H1 (cell line): ENCODE measurements around the gene UBE2F. TPM values are rescaled to one million over a fixed set of nuclear protein-coding genes. Genes with fewer than 3 reads are reported as not detected.
"Not testable (repeated sequence)": the region's sequence is repeated elsewhere in the genome, so short reads cannot be mapped to it uniquely, and the experiment has no call there.

Experiments
- CTCF ChIA-PET: fragments of 300-600 bp; sonication (Branson Sonifier 250); formaldehyde crosslinking; loops from one replicate; lab custom pipeline; 2021; ENCODE audit not compliant: partially characterized antibody; lab: Charles Lee
- POLR2A ChIA-PET: fragments of 300-600 bp; sonication (Branson Sonifier 250); formaldehyde crosslinking; loops from one replicate; lab custom pipeline; 2021; ENCODE audit warnings: inconsistent platforms; ENCODE audit not compliant: partially characterized antibody; lab: Charles Lee
- DNase-seq, 2 experiments: peaks; one replicate each; pipeline versions ENCODE4 v3.0.0 to v3.0.0-alpha.2; 2010 to 2022; ENCODE audit warnings: low spot score in 2 of 2, low read depth in 1 of 2, mixed read lengths in 1 of 2
- FAIRE-seq: peaks from 2 replicates; lab custom pipeline; 2011; peaks lifted over from hg19 to GRCh38; lab: Jason Lieb, UNC
- H2AFZ ChIP-seq: 2 replicates; pipeline ENCODE4 v1.8.1; 2012; ENCODE audit warnings: low read length, inconsistent platforms
- H2AK5ac ChIP-seq: 2 replicates; pipeline ENCODE4 v1.6.1; 2013; ENCODE audit warnings: low read depth, low read length
- H2BK120ac ChIP-seq: replicated peaks from 2 replicates; pipeline ENCODE3; 2013; ENCODE audit warnings: low read depth, low read length, inconsistent platforms
- H2BK12ac ChIP-seq: 2 replicates; pipeline ENCODE4 v1.6.1; 2013; ENCODE audit warnings: low read depth, low read length
- H2BK15ac ChIP-seq: 2 replicates; pipeline ENCODE4 v1.6.1; 2013; ENCODE audit warnings: low read length
- H2BK20ac ChIP-seq: 2 replicates; pipeline ENCODE4 v1.6.1; 2013; ENCODE audit warnings: low read length
- H2BK5ac ChIP-seq: 2 replicates; pipeline ENCODE4 v1.6.1; 2013; ENCODE audit warnings: low read depth, low read length
- H3K14ac ChIP-seq: 2 replicates; pipeline ENCODE4 v1.6.1; 2013; ENCODE audit warnings: inconsistent platforms; ENCODE audit not compliant: insufficient read length
- H3K18ac ChIP-seq: 2 replicates; pipeline ENCODE4 v1.6.1; 2013; ENCODE audit warnings: low read length; ENCODE audit errors: extremely low read depth
- H3K23ac ChIP-seq: 2 replicates; pipeline ENCODE4 v1.6.1; 2013; ENCODE audit warnings: inconsistent platforms; ENCODE audit not compliant: insufficient read length
- H3K23me2 ChIP-seq: 2 replicates; pipeline ENCODE4 v1.6.1; 2013; ENCODE audit warnings: low read depth, low read length
- H3K27ac ChIP-seq: 2 replicates; pipeline ENCODE4 v1.6.1; 2011; ENCODE audit warnings: low read depth, low read length, inconsistent platforms
- H3K27me3 ChIP-seq, 4 experiments: replicated peaks in 1 of 4; 1 replicate in 1 of 4; 2 replicates in 3 of 4; pipeline versions ENCODE4 v1.6.1 to v1.8.1; 2011 to 2013; ENCODE audit warnings: low read length in 3 of 4, mild to moderate bottlenecking in 3 of 4, inconsistent platforms in 2 of 4, mixed read lengths in 2 of 4, moderate library complexity in 1 of 4; ENCODE audit not compliant: control insufficient read depth in 3 of 4, insufficient read depth in 3 of 4; ENCODE audit errors: extremely low read depth in 1 of 4
- H3K36me3 ChIP-seq, 4 experiments: 2 replicates each; pipeline versions ENCODE4 v1.6.1 to v1.8.1; 2011 to 2013; ENCODE audit warnings: mild to moderate bottlenecking in 4 of 4, low read length in 3 of 4, moderate library complexity in 2 of 4, control low read depth in 1 of 4, inconsistent platforms in 1 of 4; ENCODE audit not compliant: insufficient read depth in 4 of 4, control insufficient read depth in 2 of 4
- H3K4ac ChIP-seq: replicated peaks from 2 replicates; pipeline ENCODE3; 2013; ENCODE audit warnings: low read length, low read depth, mixed read lengths, inconsistent platforms; ENCODE audit not compliant: insufficient read length
- H3K4me1 ChIP-seq, 4 experiments: replicated peaks in 1 of 4; 1 replicate in 1 of 4; 2 replicates in 3 of 4; pipeline versions ENCODE4 v1.6.1 to v1.8.1; 2011 to 2013; ENCODE audit warnings: low read length in 3 of 4, inconsistent platforms in 2 of 4, mixed read lengths in 1 of 4; ENCODE audit not compliant: insufficient read depth in 4 of 4, control insufficient read depth in 3 of 4
- H3K4me2 ChIP-seq, 2 experiments: 2 replicates each; pipeline versions ENCODE4 v1.6.1 to v1.8.1; 2011 to 2013; ENCODE audit warnings: low read depth in 2 of 2, low read length in 2 of 2, control low read depth in 1 of 2, inconsistent platforms in 1 of 2, mild to moderate bottlenecking in 1 of 2; ENCODE audit not compliant: insufficient read depth in 1 of 2
- H3K4me3 ChIP-seq, 4 experiments: fragments of 200-600, 300-600 bp in 1 of 4; sonication (generic), shearing (Covaris generic), sonication (Bioruptor Twin) in 1 of 4; 2 replicates each; pipeline versions ENCODE4 v1.5.1 to v1.8.1; 2011 to 2016; ENCODE audit warnings: low read length in 4 of 4, low read depth in 3 of 4, control low read depth in 2 of 4, inconsistent platforms in 2 of 4, mild to moderate bottlenecking in 2 of 4, mixed read lengths in 1 of 4, moderate library complexity in 1 of 4; ENCODE audit not compliant: insufficient read depth in 2 of 4; ENCODE audit errors: extremely low read depth in 1 of 4
- H3K56ac ChIP-seq: replicated peaks from 2 replicates; pipeline ENCODE3; 2013; ENCODE audit warnings: low read depth, mild to moderate bottlenecking, mixed read lengths, low read length, inconsistent platforms; ENCODE audit not compliant: insufficient read length
- H3K79me1 ChIP-seq: 2 replicates; pipeline ENCODE4 v1.6.1; 2013; ENCODE audit warnings: low read depth, low read length, control low read depth
- H3K79me2 ChIP-seq, 2 experiments: 2 replicates each; pipeline versions ENCODE4 v1.6.1 to v1.8.1; 2012 to 2013; ENCODE audit warnings: low read length in 2 of 2, mild to moderate bottlenecking in 2 of 2, inconsistent platforms in 1 of 2; ENCODE audit not compliant: insufficient read depth in 2 of 2, control insufficient read depth in 1 of 2
- H3K9ac ChIP-seq, 4 experiments: replicated peaks in 1 of 4; 1 replicate in 1 of 4; 2 replicates in 3 of 4; pipeline versions ENCODE4 v1.6.1 to v1.8.1; 2011 to 2013; ENCODE audit warnings: low read depth in 3 of 4, low read length in 3 of 4, control low read depth in 2 of 4, mild to moderate bottlenecking in 2 of 4, moderate library complexity in 2 of 4, inconsistent platforms in 1 of 4; ENCODE audit errors: extremely low read depth in 1 of 4
- H3K9me3 ChIP-seq, 2 experiments: 2 replicates each; pipeline versions ENCODE4 v1.6.1 to v1.8.1; 2012 to 2013; ENCODE audit warnings: mild to moderate bottlenecking in 2 of 2, moderate library complexity in 2 of 2, control low read depth in 1 of 2, inconsistent platforms in 1 of 2, low read depth in 1 of 2, low read length in 1 of 2, mixed read lengths in 1 of 2; ENCODE audit not compliant: insufficient read depth in 2 of 2
- H4K20me1 ChIP-seq, 2 experiments: replicated peaks in 1 of 2; 2 replicates each; pipeline versions ENCODE3 to v1.8.1; 2011 to 2013; ENCODE audit warnings: inconsistent platforms in 2 of 2, low read length in 2 of 2, mild to moderate bottlenecking in 1 of 2; ENCODE audit not compliant: insufficient read depth in 2 of 2, control insufficient read depth in 1 of 2
- H4K5ac ChIP-seq: 2 replicates; pipeline ENCODE4 v1.6.1; 2013; ENCODE audit warnings: low read length, low read depth, mixed read lengths, inconsistent platforms; ENCODE audit not compliant: insufficient read length
- H4K8ac ChIP-seq: 2 replicates; pipeline ENCODE4 v1.8.0; 2013; ENCODE audit warnings: mild to moderate bottlenecking, moderate library complexity, low read length, inconsistent platforms; ENCODE audit not compliant: insufficient read depth; ENCODE audit errors: extremely low read depth
- H4K91ac ChIP-seq: replicated peaks from 2 replicates; pipeline ENCODE3; 2013; ENCODE audit warnings: low read length, mixed read lengths, inconsistent platforms; ENCODE audit not compliant: insufficient read length
- WGBS, 2 experiments: shearing (Covaris generic) in 1 of 2; methylation state at CpG; one replicate each; pipeline versions ENCODE4 v1.1.6 to v1.1.7; 2013 to 2015; ENCODE audit warnings: low lambda C conversion rate in 2 of 2, mixed read lengths in 2 of 2, inconsistent platforms in 1 of 2, low coverage in 1 of 2, missing lambda C conversion rate in 1 of 2; ENCODE audit not compliant: insufficient replicate concordance in 2 of 2, insufficient coverage in 1 of 2, insufficient read length in 1 of 2; ENCODE audit errors: extremely low coverage in 1 of 2, missing lambda C conversion rate in 1 of 2; 5-methylcytosine and 5-hydroxymethylcytosine counted together
- polyA plus RNA-seq, 7 experiments: library from polyadenylated mRNA; depleted of rRNA in 3 of 7; stranded (reverse) in 5 of 7; unstranded in 2 of 7; fragments of >200 nt in 5 of 7; fragments of 200-250 nt in 2 of 7; gene quantifications; 1 replicate in 5 of 7; 2 replicates in 1 of 7; 4 replicates in 1 of 7; pipeline versions ENCODE4 v1.2.1 to v1.2.3, GENCODE V29; 2011 to 2013; ENCODE audit warnings: missing spikeins in 2 of 7, mixed read lengths in 2 of 7
- total RNA-seq: library from RNA; stranded (reverse); fragmentation: NEBNext Ultra II Directional; extraction: Animal tissue kit (Norgen Biotek cat#: 25700); gene quantifications from 2 replicates; pipeline ENCODE4 v1.2.1, GENCODE V29; 2021

The UBE2F gene
- total and polyA plus RNA-seq, 2 of the 8 experiments (the other 6 are each of a cell fraction or from before 2014, with no cell fraction given) = 43.3 to 59.8 TPM

DNA sequence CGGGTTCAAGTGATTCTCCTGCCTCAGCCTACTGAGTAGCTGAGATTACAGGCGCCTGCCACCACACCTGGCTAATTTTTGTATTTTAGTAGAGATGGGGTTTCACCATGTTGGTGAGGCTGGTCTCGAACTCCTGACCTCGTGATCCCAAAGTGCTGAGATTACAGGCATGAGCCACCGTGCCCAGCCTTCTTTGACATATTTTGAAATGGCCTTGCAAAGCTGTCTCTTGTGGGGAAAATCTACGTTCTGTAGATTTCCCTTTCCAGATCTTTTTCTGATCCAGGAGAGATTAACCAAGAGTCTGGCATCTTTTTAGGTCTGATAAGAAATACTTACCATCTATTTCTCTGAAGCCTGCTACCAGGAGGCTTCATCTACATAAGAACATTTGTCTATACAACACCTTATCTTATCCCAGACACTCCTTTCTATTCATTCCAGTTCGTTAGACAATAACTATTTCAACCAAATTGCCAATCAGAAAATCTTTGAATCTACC is 3.3 kb upstream of the UBE2F start:
- not testable (repeated sequence) for H4K8ac ChIP-seq, H3K14ac ChIP-seq, FAIRE-seq, DNase-seq, H3K18ac ChIP-seq, H3K27me3 ChIP-seq, H4K91ac ChIP-seq, H3K36me3 ChIP-seq, H2BK15ac ChIP-seq, H3K9ac ChIP-seq, H3K4me3 ChIP-seq, H3K27ac ChIP-seq, H2AFZ ChIP-seq, H4K20me1 ChIP-seq, H2BK12ac ChIP-seq, H3K4me2 ChIP-seq, H2BK5ac ChIP-seq, H3K23ac ChIP-seq, H2AK5ac ChIP-seq, H4K5ac ChIP-seq, H3K56ac ChIP-seq, H2BK120ac ChIP-seq, H3K9me3 ChIP-seq, H2BK20ac ChIP-seq, H3K4ac ChIP-seq
- Histone ChIP-seq H3K23me2 (peaks cover 12% of the 10 kb centered on the region; the same call in 1 of the 2 replicates), H3K4me1 (peaks cover 0 to 11% (median 5%) of the 10 kb centered on the region in 4 experiments; a peak in 4 of 7 replicates), H3K79me2 (peaks cover 0 to 13% of the 10 kb centered on the region in 2 experiments; a peak in 2 of 4 replicates), H3K79me1 (peaks cover 12% of the 10 kb centered on the region)
- POLR2A ChIA-PET = interaction anchor here (0.9 to 1.1 kb wide), 2 partner anchors 10 to 98 kb away, joined by 3 read pairs; partner anchors contain the start of gene SCLY
- WGBS, 2 experiments = 91% methylated on average over 7 of the region's 7 CpGs; no CpG with 5 or more reads in 1 of the 2 experiments
- CTCF ChIA-PET = interaction anchor here (1.3 to 1.7 kb wide), 3 partner anchors 13 to 40 kb away, joined by 3 to 7 read pairs (median 3); no protein-coding TSS in a partner anchor
